Measurements from ENCODE around the gene MBD3L3.
"Not testable (repeated sequence)": the region's sequence is repeated elsewhere in the genome, so short reads cannot be mapped to it uniquely, and the experiment has no call there.

- not testable (repeated sequence) for TF ChIP-seq EZH2phosphoT487 (IDR thresholded peaks at IDR 0.05; ENCODE audit: borderline replicate concordance, low read depth); TAF1 (IDR thresholded peaks at IDR 0.05; ENCODE audit: borderline replicate concordance, low read depth, low read length); CTCF (IDR thresholded peaks at IDR 0.05); FOSL2 (IDR thresholded peaks at IDR 0.05; ENCODE audit: borderline replicate concordance, low read depth); USF2 (IDR thresholded peaks at IDR 0.05; ENCODE audit: borderline replicate concordance, low read depth, low read length); TEAD4 (IDR thresholded peaks at IDR 0.05; ENCODE audit: borderline replicate concordance, insufficient read depth); ELF1 (IDR thresholded peaks at IDR 0.05); POLR2AphosphoS5 (IDR thresholded peaks at IDR 0.05; ENCODE audit: low read depth, low read length); TCF12 (IDR thresholded peaks at IDR 0.05); RFX5 (IDR thresholded peaks at IDR 0.05; ENCODE audit: low read length); MXI1 (IDR thresholded peaks at IDR 0.05; ENCODE audit: low read depth, low read length)
- TF ChIP-seq, protein P1, sequence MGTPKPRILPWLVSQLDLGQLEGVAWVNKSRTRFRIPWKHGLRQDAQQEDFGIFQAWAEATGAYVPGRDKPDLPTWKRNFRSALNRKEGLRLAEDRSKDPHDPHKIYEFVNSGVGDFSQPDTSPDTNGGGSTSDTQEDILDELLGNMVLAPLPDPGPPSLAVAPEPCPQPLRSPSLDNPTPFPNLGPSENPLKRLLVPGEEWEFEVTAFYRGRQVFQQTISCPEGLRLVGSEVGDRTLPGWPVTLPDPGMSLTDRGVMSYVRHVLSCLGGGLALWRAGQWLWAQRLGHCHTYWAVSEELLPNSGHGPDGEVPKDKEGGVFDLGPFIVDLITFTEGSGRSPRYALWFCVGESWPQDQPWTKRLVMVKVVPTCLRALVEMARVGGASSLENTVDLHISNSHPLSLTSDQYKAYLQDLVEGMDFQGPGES (IDR thresholded peaks at IDR 0.05; ENCODE audit: low read depth, low read length), result not testable (repeated sequence)
- TF ChIP-seq, protein P2, sequence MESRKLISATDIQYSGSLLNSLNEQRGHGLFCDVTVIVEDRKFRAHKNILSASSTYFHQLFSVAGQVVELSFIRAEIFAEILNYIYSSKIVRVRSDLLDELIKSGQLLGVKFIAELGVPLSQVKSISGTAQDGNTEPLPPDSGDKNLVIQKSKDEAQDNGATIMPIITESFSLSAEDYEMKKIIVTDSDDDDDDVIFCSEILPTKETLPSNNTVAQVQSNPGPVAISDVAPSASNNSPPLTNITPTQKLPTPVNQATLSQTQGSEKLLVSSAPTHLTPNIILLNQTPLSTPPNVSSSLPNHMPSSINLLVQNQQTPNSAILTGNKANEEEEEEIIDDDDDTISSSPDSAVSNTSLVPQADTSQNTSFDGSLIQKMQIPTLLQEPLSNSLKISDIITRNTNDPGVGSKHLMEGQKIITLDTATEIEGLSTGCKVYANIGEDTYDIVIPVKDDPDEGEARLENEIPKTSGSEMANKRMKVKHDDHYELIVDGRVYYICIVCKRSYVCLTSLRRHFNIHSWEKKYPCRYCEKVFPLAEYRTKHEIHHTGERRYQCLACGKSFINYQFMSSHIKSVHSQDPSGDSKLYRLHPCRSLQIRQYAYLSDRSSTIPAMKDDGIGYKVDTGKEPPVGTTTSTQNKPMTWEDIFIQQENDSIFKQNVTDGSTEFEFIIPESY (IDR thresholded peaks at IDR 0.05; ENCODE audit: borderline replicate concordance, low read depth), result not testable (repeated sequence)
Measured at GRCh38 chr19:7041563-7041962, 16.9 kb downstream of the MBD3L3 start.

Measured in SK-N-SH (cell line).